ENCODE data around the gene SH3BP1.
A peak's percentile ranks its signal among the peaks of the same experiment; 100 is the strongest.

Gene SH3BP1

DNA sequence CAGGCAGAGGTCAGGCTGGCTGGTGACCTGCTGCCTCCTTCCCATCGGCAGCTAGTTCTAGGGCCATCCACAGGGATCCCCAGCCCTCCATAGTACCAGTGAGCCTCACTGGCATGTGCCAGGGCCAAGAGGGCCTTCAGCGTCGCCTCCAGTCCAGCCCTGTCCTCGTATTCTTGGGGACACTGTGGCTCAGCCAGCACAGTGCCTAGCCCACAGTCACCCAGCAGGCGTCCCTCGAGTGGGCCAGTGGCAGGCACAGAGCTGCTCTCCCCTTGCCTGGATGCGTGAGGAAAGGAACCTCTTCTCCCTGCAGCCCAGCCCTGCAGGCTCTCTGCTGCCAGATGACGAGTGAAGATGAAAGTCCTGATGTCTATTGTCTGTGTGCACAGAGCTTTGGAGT lies 10.6 kb upstream of the SH3BP1 start:
- no peak overlapping the region for H3K4me3 ChIP-seq
- H3K27ac ChIP-seq = no peak overlapping the region
- DNase-seq (ENCODE audit: low spot score) = no peak

DNA sequence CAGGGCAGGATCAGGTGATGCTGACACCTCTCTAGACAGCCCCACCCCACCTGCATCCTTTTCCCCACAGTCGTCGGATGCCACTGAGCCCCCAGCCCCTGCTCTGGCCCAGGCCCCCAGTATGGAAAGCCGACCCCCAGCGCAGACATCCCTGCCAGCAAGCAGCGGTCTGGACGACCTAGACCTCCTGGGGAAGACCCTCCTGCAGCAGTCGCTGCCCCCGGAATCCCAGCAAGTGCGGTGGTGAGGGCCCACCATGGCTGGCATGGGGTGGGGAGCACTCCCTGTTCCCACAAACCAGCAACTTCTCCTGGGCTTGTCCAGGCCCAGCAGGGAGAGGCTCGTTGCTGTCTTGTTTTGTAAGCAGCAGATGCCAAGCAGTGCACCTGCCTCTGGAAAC lies 9.5 kb upstream of the SH3BP1 start:
- DNase-seq (ENCODE audit: low spot score) = no peak
- Histone ChIP-seq H3K27ac (no peak overlapping the region), H3K4me3 (no peak overlapping the region)
- TF ChIP-seq, protein P1, sequence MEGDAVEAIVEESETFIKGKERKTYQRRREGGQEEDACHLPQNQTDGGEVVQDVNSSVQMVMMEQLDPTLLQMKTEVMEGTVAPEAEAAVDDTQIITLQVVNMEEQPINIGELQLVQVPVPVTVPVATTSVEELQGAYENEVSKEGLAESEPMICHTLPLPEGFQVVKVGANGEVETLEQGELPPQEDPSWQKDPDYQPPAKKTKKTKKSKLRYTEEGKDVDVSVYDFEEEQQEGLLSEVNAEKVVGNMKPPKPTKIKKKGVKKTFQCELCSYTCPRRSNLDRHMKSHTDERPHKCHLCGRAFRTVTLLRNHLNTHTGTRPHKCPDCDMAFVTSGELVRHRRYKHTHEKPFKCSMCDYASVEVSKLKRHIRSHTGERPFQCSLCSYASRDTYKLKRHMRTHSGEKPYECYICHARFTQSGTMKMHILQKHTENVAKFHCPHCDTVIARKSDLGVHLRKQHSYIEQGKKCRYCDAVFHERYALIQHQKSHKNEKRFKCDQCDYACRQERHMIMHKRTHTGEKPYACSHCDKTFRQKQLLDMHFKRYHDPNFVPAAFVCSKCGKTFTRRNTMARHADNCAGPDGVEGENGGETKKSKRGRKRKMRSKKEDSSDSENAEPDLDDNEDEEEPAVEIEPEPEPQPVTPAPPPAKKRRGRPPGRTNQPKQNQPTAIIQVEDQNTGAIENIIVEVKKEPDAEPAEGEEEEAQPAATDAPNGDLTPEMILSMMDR (IDR thresholded peaks at IDR 0.05) = no peak

More for the DNA sequence above, 10.6 kb upstream of the SH3BP1 start:
- TF ChIP-seq, protein P1 (IDR thresholded peaks at IDR 0.05) = no peak

DNA sequence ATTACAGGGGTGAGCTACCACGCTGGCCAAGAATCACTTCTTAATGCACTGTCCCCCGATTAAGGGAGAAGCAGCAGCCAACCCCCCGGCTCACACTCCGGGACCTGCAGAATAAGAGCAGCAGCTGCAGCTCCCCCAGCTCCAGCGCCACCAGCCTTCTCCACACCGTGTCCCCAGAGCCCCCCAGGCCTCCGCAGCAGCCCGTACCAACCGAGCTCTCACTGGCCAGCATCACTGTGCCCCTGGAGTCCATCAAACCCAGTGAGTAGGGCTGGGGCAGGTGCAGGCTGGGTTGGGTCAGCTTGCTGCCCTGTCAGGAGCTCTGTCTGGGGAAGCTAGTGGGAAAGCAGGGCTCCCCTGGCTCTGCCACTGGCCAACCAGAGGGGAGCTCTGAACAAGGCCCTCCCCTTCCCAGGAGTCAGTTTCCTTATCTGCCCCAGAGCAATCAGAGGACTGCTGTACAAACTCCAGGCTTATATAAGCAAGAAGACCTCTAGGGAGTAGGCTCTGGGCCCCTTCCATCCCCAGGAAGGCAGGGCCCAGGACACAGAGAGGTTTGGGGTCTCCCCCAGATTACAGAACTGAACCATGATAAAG lies 8.5 kb upstream of the SH3BP1 start:
- no peak for DNase-seq (ENCODE audit: low spot score)
- H3K4me3 ChIP-seq = no peak overlapping the region
- TF ChIP-seq, protein P1 (IDR thresholded peaks at IDR 0.05) = no peak
- no peak overlapping the region for H3K27ac ChIP-seq

DNA sequence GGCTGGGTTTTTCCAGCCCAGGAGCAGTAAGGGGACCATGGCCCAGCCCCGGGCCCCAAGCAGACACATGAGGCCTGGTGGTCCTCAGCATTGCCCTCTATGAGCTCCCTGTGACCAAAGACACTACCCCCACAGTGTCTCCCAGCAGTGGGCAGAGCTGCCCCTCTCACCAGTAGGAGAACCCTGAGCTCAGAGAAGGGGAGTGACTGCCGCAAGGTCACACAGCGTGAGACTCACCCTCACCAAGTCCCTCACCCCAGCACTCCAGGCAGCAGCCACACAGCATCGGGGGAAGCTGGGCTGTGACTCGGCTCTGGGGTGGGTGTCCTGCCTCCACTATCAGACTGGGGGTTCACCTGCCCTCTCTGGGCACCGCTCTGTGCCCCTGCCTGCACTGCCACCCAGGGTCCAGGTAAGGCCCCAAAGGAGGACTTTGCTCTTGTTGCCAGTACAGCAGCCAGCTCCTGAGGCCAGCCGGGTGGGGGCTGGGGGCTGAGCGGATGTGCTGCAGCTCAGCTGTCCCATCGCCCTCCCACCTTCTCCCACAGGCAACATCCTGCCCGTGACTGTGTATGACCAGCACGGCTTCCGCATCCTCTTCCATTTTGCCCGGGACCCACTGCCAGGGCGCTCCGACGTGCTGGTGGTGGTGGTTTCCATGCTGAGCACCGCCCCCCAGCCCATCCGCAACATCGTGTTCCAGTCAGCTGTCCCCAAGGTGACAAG lies 7.9 kb upstream of the SH3BP1 start:
- H3K27ac ChIP-seq = peak overlapping the region in 1 of 2 donors; percentile 90

DNA sequence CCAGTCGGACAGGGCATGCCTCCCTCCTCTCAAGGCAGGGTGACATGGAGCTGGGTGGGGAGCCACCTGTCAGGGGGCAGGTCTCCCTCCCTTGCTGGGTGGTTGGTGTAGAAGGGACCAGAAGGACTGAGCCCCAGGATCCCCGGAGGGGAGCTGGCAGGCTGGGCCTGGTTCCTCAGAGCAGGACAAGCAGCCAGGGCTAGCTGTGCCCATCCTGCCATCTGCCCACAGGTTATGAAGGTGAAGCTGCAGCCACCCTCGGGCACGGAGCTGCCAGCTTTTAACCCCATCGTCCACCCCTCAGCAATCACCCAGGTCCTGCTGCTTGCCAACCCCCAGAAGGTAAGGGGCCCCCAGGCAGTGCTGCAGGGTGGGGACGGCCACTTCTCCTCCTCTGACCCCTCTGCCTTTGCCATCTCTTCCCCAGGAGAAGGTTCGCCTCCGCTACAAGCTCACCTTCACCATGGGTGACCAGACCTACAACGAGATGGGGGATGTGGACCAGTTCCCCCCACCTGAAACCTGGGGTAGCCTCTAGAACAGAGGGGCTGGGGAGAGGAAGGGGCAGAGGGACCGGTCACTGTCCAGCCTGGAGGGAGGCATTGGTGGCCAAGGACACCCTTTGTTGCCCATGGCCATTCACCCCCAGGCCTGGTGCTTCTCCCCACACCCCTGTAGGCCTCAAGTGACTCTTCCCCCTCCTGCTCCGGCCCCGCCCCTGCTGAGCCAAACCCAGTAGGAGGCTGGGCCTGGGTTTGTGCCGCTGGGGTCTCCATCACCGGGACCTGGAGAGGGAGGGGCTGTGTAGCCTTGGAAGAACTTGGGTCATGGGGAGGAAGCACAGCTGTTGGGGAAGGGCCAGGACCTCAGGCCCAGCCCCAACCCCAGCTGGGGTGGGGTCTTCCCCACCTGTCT lies 7.0 kb upstream of the SH3BP1 start:
- DNase-seq (ENCODE audit: low spot score) = no peak

More for the DNA sequence above, 7.9 kb upstream of the SH3BP1 start:
- DNase-seq (ENCODE audit: low spot score) = no peak
- H3K4me3 ChIP-seq = no peak overlapping the region
- TF ChIP-seq, protein P1 (IDR thresholded peaks at IDR 0.05) = no peak

DNA sequence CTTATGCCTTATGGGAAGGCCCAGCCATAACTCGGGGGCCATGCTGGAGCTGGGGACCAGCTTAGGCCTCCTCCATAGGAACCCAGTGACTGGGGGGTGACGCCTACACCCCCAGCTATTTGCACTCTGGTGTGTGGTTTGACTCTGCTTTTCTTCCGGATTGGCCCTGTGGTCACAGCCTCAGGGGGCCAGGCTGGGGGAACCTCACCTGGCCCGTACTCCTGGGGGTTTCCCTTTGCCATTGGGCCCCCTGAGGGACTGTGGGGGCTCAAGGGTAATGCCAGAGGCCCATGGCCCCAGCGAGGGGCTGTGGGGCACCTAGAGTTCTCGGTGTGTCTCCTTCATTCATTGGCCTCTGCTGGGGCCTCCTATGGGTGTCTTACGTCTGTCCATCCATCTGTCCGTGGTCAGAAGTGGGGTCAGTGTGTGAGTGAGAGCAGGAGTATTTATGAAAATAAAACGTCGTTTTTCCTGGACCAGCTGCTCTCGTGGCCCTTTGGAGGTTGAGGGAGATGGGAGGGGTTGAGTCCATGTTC lies 6.3 kb upstream of the SH3BP1 start:
- Histone ChIP-seq H3K4me3 (peak overlapping the region; percentile 64), H3K27ac (peak overlapping the region; percentile 35 to 90)
- DNase-seq (ENCODE audit: low spot score) = no peak
- TF ChIP-seq, protein P1 (IDR thresholded peaks at IDR 0.05) = no peak

More for the DNA sequence above, 7.0 kb upstream of the SH3BP1 start:
- Histone ChIP-seq H3K27ac (peak overlapping the region; percentile 35 to 90), H3K4me3 (peak overlapping the region; percentile 19)
- TF ChIP-seq, protein P1 (IDR thresholded peaks at IDR 0.05) = no peak

Data from coronary artery (tissue), 2 donors.